Keratinocyte (primary cell): ENCODE results near the gene OR4C3.

Experiments used
- EZH2 ChIP-seq: IDR thresholded peaks from one replicate; pipeline ENCODE4 v1.6.1; 2012; ENCODE audit warnings: inconsistent platforms, mild to moderate bottlenecking, low read length, moderate library complexity
- TF ChIP-seq, protein P1 (sequence below), 3 experiments: IDR thresholded peaks in 1 of 3; conservative IDR thresholded peaks in 1 of 3; optimal IDR thresholded peaks in 1 of 3; 2 replicates in 2 of 3; 3 replicates in 1 of 3; pipeline versions ENCODE3 to v1.5.1; 2011; ENCODE audit warnings: low read length in 3 of 3, mild to moderate bottlenecking in 3 of 3, moderate library complexity in 2 of 3, control low read depth in 1 of 3, inconsistent platforms in 1 of 3; ENCODE audit not compliant: insufficient read depth in 2 of 3; ENCODE audit errors: extremely low read depth in 1 of 3

DNA sequence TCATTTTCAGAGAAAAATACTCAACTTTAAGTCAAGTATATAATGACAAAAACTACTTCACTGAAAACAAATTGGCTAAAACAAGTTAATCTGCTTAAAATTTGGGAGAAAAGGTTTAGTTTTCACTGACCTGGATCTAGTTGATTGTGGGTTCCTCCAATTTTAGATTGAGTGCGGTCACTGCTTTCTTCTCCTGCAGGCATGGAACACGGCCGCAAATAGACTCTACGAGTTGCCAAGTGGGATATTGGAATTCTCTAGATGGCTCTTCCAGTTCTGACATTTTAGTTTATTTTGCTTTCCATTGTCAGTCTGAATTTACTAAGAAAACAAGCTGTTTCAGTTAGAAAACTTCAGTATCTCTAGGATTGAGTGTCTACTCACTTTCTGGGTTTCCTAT lies 29.3 kb downstream of the OR4C3 start:
- TF ChIP-seq, protein P1, sequence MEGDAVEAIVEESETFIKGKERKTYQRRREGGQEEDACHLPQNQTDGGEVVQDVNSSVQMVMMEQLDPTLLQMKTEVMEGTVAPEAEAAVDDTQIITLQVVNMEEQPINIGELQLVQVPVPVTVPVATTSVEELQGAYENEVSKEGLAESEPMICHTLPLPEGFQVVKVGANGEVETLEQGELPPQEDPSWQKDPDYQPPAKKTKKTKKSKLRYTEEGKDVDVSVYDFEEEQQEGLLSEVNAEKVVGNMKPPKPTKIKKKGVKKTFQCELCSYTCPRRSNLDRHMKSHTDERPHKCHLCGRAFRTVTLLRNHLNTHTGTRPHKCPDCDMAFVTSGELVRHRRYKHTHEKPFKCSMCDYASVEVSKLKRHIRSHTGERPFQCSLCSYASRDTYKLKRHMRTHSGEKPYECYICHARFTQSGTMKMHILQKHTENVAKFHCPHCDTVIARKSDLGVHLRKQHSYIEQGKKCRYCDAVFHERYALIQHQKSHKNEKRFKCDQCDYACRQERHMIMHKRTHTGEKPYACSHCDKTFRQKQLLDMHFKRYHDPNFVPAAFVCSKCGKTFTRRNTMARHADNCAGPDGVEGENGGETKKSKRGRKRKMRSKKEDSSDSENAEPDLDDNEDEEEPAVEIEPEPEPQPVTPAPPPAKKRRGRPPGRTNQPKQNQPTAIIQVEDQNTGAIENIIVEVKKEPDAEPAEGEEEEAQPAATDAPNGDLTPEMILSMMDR (optimal IDR thresholded peaks at IDR 0.05 in 1 of 3, IDR thresholded peaks at IDR 0.05 in 1 of 3, conservative IDR thresholded peaks at IDR 0.05 in 1 of 3; ENCODE audit: extremely low read depth in 1 of 3, insufficient read depth in 2 of 3, low read length in 3 of 3): no peak
- no peak for TF ChIP-seq EZH2
